ENCODE results near the gene MPHOSPH9. TPM values are rescaled to one million over a fixed set of nuclear protein-coding genes. Genes with fewer than 3 reads are reported as not detected.

MPHOSPH9 gene
- total RNA-seq, 1 donor from 2014 or later: 40.9 TPM

DNA sequence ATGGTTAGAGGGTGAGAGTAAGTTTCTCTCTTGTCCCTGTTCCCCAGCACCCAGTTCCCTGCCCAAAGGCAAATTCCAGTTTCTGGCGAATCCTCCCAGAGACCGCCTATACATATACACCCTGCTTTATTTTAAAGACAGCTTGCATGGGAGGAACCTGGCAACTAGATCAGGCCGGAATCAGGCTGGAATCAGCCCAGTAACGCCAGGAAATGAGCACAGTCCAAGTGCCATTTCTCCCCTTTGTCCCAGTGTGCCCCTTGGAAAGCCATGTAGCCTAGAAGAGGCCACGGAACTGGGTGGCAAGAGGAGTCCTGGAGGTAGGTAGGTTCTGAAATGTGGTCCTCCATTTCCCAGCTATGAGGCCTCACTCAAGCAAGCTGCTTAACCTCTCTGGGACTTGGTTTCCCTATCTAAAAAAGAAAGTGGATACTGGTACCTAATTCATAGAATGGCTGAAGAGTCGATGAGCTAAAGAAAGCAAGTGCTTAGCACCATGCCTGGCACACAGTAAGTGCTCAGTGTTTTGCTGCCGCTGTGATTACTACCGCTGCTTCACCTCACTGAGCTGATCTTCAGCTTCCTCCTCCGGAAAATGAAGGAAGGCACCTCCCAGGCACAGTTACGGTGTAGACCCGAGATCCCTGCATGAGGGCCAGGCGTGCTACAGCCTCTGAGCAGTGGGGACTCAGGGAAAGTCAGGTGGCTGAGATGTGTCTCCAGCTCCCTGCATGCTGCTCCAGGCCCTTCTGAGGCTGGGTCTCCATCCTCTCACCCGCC, 118.4 kb downstream of the MPHOSPH9 start:
- no peak for TF ChIP-seq CTCF (IDR thresholded peaks at IDR 0.05; ENCODE audit: unreplicated experiment)
- no peak for DNase-seq (ENCODE audit: low spot score in 2 of 2, unreplicated experiment in 2 of 2)
- H3K27ac Mint-ChIP-seq: no peak overlapping the region
- peaks cover 2% of the 10 kb centered on the region for H3K4me1 Mint-ChIP-seq
- H3K36me3 Mint-ChIP-seq: no peaks in the 10 kb centered on the region
- no peaks in the 10 kb centered on the region for H3K9me3 Mint-ChIP-seq
- no peak overlapping the region for H3K4me3 Mint-ChIP-seq
- H3K27me3 Mint-ChIP-seq (ENCODE audit: low read depth): no peaks in the 10 kb centered on the region

- no peaks in the 10 kb centered on the region for H3K9me3 Mint-ChIP-seq
- DNase-seq (ENCODE audit: low spot score in 2 of 2, unreplicated experiment in 2 of 2): no peak
- peaks cover 2% of the 10 kb centered on the region for H3K4me1 Mint-ChIP-seq
- TF ChIP-seq CTCF (IDR thresholded peaks at IDR 0.05; ENCODE audit: unreplicated experiment): no peak
- H3K36me3 Mint-ChIP-seq: no peaks in the 10 kb centered on the region
- no peaks in the 10 kb centered on the region for H3K27me3 Mint-ChIP-seq (ENCODE audit: low read depth)
- no peak overlapping the region for H3K27ac Mint-ChIP-seq
- no peak overlapping the region for H3K4me3 Mint-ChIP-seq
These were observed 119.9 kb downstream of the MPHOSPH9 start for GRCh38 chr12:123113026-123113425.

DNA sequence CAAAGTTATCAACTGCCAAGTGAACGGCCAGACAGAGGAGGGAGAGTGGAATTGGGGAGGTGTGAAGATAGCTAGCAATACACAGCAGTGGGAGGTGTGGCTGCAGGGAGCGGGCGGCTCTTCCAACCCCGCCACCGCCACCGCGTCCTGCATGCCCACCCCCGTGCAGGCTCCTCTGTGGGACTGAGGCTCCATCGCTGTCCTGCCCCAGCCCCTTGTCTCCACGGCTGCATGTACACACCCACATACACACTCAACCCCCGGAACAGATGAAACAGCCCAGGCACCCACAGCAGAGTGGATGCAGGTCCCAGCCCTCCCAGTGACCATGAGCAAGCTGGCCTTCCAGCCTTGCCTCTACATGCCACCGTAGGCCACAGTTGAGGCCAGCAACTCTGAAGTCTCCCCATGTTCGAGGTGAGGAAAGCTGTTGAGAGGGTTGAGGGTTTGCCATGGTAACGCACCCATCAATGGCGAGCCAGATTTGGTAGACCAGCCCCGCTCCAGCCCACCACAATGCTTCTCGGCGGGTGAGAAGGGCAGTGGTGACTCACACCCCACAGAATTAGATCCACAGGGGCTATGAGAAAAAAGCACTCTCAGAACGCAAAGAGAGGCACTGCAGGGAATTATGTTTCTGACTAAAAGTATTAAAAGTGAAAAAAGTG, 121.3 kb downstream of the MPHOSPH9 start:
- peaks cover 2% of the 10 kb centered on the region for H3K4me1 Mint-ChIP-seq
- no peak for DNase-seq (ENCODE audit: low spot score in 2 of 2, unreplicated experiment in 2 of 2)

GRCh38 chr12:123109319-123109772, 123.6 kb downstream of the MPHOSPH9 start:
- H3K36me3 Mint-ChIP-seq: no peaks in the 10 kb centered on the region
- no peak for DNase-seq (ENCODE audit: low spot score in 2 of 2, unreplicated experiment in 2 of 2)
- H3K9me3 Mint-ChIP-seq: no peaks in the 10 kb centered on the region
- TF ChIP-seq CTCF (IDR thresholded peaks at IDR 0.05; ENCODE audit: unreplicated experiment): no peak
- no peak overlapping the region for H3K4me3 Mint-ChIP-seq
- H3K4me1 Mint-ChIP-seq: no peaks in the 10 kb centered on the region
- no peak overlapping the region for H3K27ac Mint-ChIP-seq
- no peaks in the 10 kb centered on the region for H3K27me3 Mint-ChIP-seq (ENCODE audit: low read depth)

More for the DNA sequence above, 121.3 kb downstream of the MPHOSPH9 start:
- H3K27ac Mint-ChIP-seq: no peak overlapping the region
- no peaks in the 10 kb centered on the region for H3K9me3 Mint-ChIP-seq
- H3K4me3 Mint-ChIP-seq: no peak overlapping the region
- H3K27me3 Mint-ChIP-seq (ENCODE audit: low read depth): no peaks in the 10 kb centered on the region
- no peak for TF ChIP-seq CTCF (IDR thresholded peaks at IDR 0.05; ENCODE audit: unreplicated experiment)
- H3K36me3 Mint-ChIP-seq: no peaks in the 10 kb centered on the region

- TF ChIP-seq CTCF (IDR thresholded peaks at IDR 0.05; ENCODE audit: unreplicated experiment): no peak
- H3K27ac Mint-ChIP-seq: no peak overlapping the region
- H3K4me3 Mint-ChIP-seq: no peak overlapping the region
- H3K9me3 Mint-ChIP-seq: no peaks in the 10 kb centered on the region
- DNase-seq (ENCODE audit: low spot score in 2 of 2, unreplicated experiment in 2 of 2): no peak
- H3K36me3 Mint-ChIP-seq: no peaks in the 10 kb centered on the region
- no peaks in the 10 kb centered on the region for H3K4me1 Mint-ChIP-seq
- H3K27me3 Mint-ChIP-seq (ENCODE audit: low read depth): no peaks in the 10 kb centered on the region
These were observed 124.3 kb downstream of the MPHOSPH9 start for GRCh38 chr12:123108682-123109066.

Data from mesothelial cell of epicardium (in vitro differentiated cells).